ENCODE measurements around the gene DMXL1. TPM values are rescaled to one million over a fixed set of nuclear protein-coding genes. Genes with fewer than 3 reads are reported as not detected.

Gene DMXL1
- total RNA-seq, 1 donor, result 86.1 TPM

DNA sequence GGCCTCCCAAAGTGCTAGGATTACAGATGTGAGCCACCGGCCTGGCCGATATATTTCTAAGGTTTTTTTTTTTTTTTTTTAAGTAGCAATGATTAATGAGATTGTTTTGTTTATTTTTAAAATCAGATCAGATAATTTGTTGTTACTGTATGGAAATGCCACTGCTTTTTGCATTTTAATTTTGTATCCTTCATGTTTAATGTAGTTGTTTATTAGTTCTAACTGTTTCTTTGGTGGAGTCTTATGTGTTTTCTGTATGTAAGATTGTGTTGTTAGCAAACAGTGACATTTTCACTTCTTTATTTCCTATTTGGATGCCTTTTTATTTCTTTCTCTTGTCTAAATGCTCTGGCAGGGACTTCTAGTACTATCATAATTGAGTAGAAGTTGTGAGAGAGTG is 87.3 kb downstream of the DMXL1 start:
- no peak for DNase-seq (ENCODE audit: insufficient read length, low spot score, missing footprints)
- H3K27ac ChIP-seq (ENCODE audit: low read depth, low read length), result no peak overlapping the region
- no peaks in the 10 kb centered on the region for H3K4me1 ChIP-seq (ENCODE audit: insufficient read depth, low read length)
- no peaks in the 10 kb centered on the region for H4K20me1 ChIP-seq (ENCODE audit: insufficient read depth, low read length)
- H3K36me3 ChIP-seq (ENCODE audit: insufficient read depth, low read length), result peaks cover 5% of the 10 kb centered on the region
- no peaks in the 10 kb centered on the region for H3K27me3 ChIP-seq (ENCODE audit: insufficient read depth, low read length)
- H3K4me2 ChIP-seq (ENCODE audit: insufficient read depth, low read length), result no peak overlapping the region
- no peak overlapping the region for H2AFZ ChIP-seq (ENCODE audit: low read length)
- no peaks in the 10 kb centered on the region for H3K79me2 ChIP-seq (ENCODE audit: insufficient read depth, low read length)
- no peak overlapping the region for H3K4me3 ChIP-seq (ENCODE audit: insufficient read depth, low read length)
- H3K9me3 ChIP-seq (ENCODE audit: low read depth, low read length), result peaks cover 2% of the 10 kb centered on the region
- TF ChIP-seq, protein P1, sequence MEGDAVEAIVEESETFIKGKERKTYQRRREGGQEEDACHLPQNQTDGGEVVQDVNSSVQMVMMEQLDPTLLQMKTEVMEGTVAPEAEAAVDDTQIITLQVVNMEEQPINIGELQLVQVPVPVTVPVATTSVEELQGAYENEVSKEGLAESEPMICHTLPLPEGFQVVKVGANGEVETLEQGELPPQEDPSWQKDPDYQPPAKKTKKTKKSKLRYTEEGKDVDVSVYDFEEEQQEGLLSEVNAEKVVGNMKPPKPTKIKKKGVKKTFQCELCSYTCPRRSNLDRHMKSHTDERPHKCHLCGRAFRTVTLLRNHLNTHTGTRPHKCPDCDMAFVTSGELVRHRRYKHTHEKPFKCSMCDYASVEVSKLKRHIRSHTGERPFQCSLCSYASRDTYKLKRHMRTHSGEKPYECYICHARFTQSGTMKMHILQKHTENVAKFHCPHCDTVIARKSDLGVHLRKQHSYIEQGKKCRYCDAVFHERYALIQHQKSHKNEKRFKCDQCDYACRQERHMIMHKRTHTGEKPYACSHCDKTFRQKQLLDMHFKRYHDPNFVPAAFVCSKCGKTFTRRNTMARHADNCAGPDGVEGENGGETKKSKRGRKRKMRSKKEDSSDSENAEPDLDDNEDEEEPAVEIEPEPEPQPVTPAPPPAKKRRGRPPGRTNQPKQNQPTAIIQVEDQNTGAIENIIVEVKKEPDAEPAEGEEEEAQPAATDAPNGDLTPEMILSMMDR (IDR thresholded peaks at IDR 0.05; ENCODE audit: extremely low read depth, low read depth, low read length), result no peak

DNA sequence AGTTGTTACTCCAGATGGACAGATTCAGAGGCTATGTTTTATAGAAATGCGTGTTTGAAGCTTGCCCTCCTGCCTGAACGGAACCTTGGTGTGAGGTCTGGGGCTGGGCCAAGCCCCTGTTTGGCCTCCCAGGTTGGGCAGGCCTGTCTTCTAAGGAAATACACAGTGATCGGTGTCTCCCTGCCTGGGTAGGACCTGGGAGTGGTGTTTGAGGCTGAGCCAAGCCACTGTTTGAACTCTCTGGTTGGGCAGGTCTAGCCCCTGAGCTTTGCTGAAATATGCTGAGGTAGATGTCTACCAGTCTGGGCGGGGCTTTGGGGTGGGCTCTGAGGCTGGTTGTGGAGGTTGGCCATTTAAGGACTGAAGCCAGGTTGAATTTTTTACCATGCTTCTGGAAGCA is 90.5 kb downstream of the DMXL1 start:
- H3K4me2 ChIP-seq (ENCODE audit: insufficient read depth, low read length), result no peak overlapping the region
- no peaks in the 10 kb centered on the region for H3K79me2 ChIP-seq (ENCODE audit: insufficient read depth, low read length)
- no peaks in the 10 kb centered on the region for H4K20me1 ChIP-seq (ENCODE audit: insufficient read depth, low read length)
- H2AFZ ChIP-seq (ENCODE audit: low read length), result no peak overlapping the region
- DNase-seq (ENCODE audit: insufficient read length, low spot score, missing footprints), result no peak
- H3K27me3 ChIP-seq (ENCODE audit: insufficient read depth, low read length), result no peaks in the 10 kb centered on the region
- peaks cover 3% of the 10 kb centered on the region for H3K36me3 ChIP-seq (ENCODE audit: insufficient read depth, low read length)
- H3K27ac ChIP-seq (ENCODE audit: low read depth, low read length), result no peak overlapping the region
- no peak overlapping the region for H3K4me3 ChIP-seq (ENCODE audit: insufficient read depth, low read length)
- no peaks in the 10 kb centered on the region for H3K4me1 ChIP-seq (ENCODE audit: insufficient read depth, low read length)
- TF ChIP-seq, protein P1 (IDR thresholded peaks at IDR 0.05; ENCODE audit: extremely low read depth, low read depth, low read length), result no peak
- peaks cover 2% of the 10 kb centered on the region for H3K9me3 ChIP-seq (ENCODE audit: low read depth, low read length)

DNA sequence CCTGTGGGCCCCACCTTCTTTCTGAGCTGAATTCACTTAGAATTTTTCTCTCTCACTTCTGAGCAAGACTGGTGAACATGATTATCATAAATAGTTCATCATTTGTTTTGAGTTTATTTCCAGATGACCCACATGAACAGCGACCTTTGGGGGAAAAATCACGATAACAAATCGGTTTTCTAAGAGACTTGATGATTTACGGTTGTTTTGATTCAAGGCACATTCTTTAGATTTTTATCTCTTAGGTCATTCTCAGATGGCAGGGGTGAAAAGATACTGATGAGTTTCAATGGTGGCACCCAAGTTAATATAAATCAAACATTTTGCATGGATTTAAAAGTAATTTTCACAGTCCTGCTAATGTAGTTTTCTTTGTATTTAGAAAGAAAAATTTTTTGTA is 95.1 kb downstream of the DMXL1 start:
- no peak overlapping the region for H3K4me2 ChIP-seq (ENCODE audit: insufficient read depth, low read length)
- no peaks in the 10 kb centered on the region for H3K4me1 ChIP-seq (ENCODE audit: insufficient read depth, low read length)
- no peak overlapping the region for H3K27ac ChIP-seq (ENCODE audit: low read depth, low read length)
- H3K27me3 ChIP-seq (ENCODE audit: insufficient read depth, low read length), result no peaks in the 10 kb centered on the region
- no peaks in the 10 kb centered on the region for H4K20me1 ChIP-seq (ENCODE audit: insufficient read depth, low read length)
- peaks cover 3% of the 10 kb centered on the region for H3K36me3 ChIP-seq (ENCODE audit: insufficient read depth, low read length)
- H3K9me3 ChIP-seq (ENCODE audit: low read depth, low read length), result no peaks in the 10 kb centered on the region
- no peaks in the 10 kb centered on the region for H3K79me2 ChIP-seq (ENCODE audit: insufficient read depth, low read length)
- no peak overlapping the region for H2AFZ ChIP-seq (ENCODE audit: low read length)
- H3K4me3 ChIP-seq (ENCODE audit: insufficient read depth, low read length), result no peak overlapping the region
- no peak for DNase-seq (ENCODE audit: insufficient read length, low spot score, missing footprints)
- TF ChIP-seq, protein P1 (IDR thresholded peaks at IDR 0.05; ENCODE audit: extremely low read depth, low read depth, low read length), result no peak

DNA sequence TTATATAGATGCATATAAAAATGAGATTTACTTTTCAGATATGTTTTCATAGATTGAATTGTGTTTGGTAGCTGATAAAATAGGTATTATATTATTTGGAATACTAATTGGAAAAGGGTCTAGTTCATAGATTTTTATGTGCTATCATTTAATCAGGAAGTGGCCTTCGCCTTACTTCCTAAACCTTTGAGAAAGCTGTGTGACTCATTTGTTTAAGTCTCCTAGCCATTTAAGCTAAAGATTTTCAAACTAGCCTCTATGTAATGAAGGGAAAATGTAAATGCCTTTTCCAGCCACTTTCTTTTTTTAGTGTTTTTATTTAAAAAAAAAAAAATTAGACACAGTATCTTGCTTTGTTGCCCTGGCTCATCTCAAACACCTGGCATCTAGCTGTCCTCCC is 97.5 kb downstream of the DMXL1 start:
- peaks cover 3% of the 10 kb centered on the region for H3K36me3 ChIP-seq (ENCODE audit: insufficient read depth, low read length)
- no peaks in the 10 kb centered on the region for H4K20me1 ChIP-seq (ENCODE audit: insufficient read depth, low read length)
- H3K4me3 ChIP-seq (ENCODE audit: insufficient read depth, low read length), result no peak overlapping the region
- no peak overlapping the region for H3K4me2 ChIP-seq (ENCODE audit: insufficient read depth, low read length)
- no peaks in the 10 kb centered on the region for H3K27me3 ChIP-seq (ENCODE audit: insufficient read depth, low read length)
- no peak for DNase-seq (ENCODE audit: insufficient read length, low spot score, missing footprints)
- H3K4me1 ChIP-seq (ENCODE audit: insufficient read depth, low read length), result no peaks in the 10 kb centered on the region
- no peak overlapping the region for H2AFZ ChIP-seq (ENCODE audit: low read length)
- H3K27ac ChIP-seq (ENCODE audit: low read depth, low read length), result no peak overlapping the region
- TF ChIP-seq, protein P1 (IDR thresholded peaks at IDR 0.05; ENCODE audit: extremely low read depth, low read depth, low read length), result no peak
- no peaks in the 10 kb centered on the region for H3K79me2 ChIP-seq (ENCODE audit: insufficient read depth, low read length)
- no peaks in the 10 kb centered on the region for H3K9me3 ChIP-seq (ENCODE audit: low read depth, low read length)

Measured in osteoblast (primary cell).